H9 (cell line): Measurements from ENCODE around the gene WSB1. TPM values are rescaled to one million over a fixed set of nuclear protein-coding genes. Genes with fewer than 3 reads are reported as not detected.

Source experiments
- DNase-seq: peaks from one replicate; pipeline ENCODE4 v3.0.0-alpha.2; 2017
- H2AFZ ChIP-seq: one replicate; pipeline ENCODE4 v1.6.1; 2013; ENCODE audit warnings: mild to moderate bottlenecking, low read length, control low read depth, moderate library complexity
- H2AK5ac ChIP-seq: 2 replicates; pipeline ENCODE4 v1.6.1; 2013; ENCODE audit warnings: low read length, control low read depth, mixed read lengths; ENCODE audit not compliant: insufficient read length
- H2BK120ac ChIP-seq: one replicate; pipeline ENCODE4 v1.6.1; 2013; ENCODE audit warnings: low read depth, mild to moderate bottlenecking, low read length, control low read depth, inconsistent platforms; ENCODE audit not compliant: poor library complexity, severe bottlenecking
- H2BK12ac ChIP-seq: 2 replicates; pipeline ENCODE4 v1.6.1; 2013; ENCODE audit warnings: low read length, control low read depth, mixed read lengths, low read depth; ENCODE audit not compliant: insufficient read length
- H2BK15ac ChIP-seq: 2 replicates; pipeline ENCODE4 v1.6.1; 2013; ENCODE audit warnings: low read depth, low read length, control low read depth
- H2BK20ac ChIP-seq: one replicate; pipeline ENCODE4 v1.6.1; 2013; ENCODE audit warnings: low read depth, mild to moderate bottlenecking, low read length, control low read depth, inconsistent platforms; ENCODE audit not compliant: poor library complexity, severe bottlenecking
- H2BK5ac ChIP-seq: 2 replicates; pipeline ENCODE4 v1.6.1; 2013; ENCODE audit warnings: low read length, control low read depth, mixed read lengths; ENCODE audit not compliant: insufficient read length
- H3K14ac ChIP-seq: 2 replicates; pipeline ENCODE4 v1.6.1; 2013; ENCODE audit warnings: low read length, control low read depth; ENCODE audit not compliant: insufficient read depth
- H3K18ac ChIP-seq: 2 replicates; pipeline ENCODE4 v1.6.1; 2013; ENCODE audit warnings: low read depth, mild to moderate bottlenecking, mixed read lengths, low read length, control low read depth; ENCODE audit not compliant: insufficient read length
- H3K23ac ChIP-seq: 2 replicates; pipeline ENCODE4 v1.6.1; 2013; ENCODE audit warnings: low read length, control low read depth, mixed read lengths, low read depth; ENCODE audit not compliant: insufficient read length
- H3K23me2 ChIP-seq: 2 replicates; pipeline ENCODE4 v1.6.1; 2013; ENCODE audit warnings: low read depth, mild to moderate bottlenecking, mixed read lengths, low read length, control low read depth; ENCODE audit not compliant: insufficient read length, poor library complexity, severe bottlenecking
- H3K27ac ChIP-seq: 2 replicates; pipeline ENCODE4 v1.5.1; 2013; ENCODE audit warnings: low read length, control low read depth, mixed read lengths, low read depth; ENCODE audit not compliant: insufficient read length
- H3K27me3 ChIP-seq: 2 replicates; pipeline ENCODE4 v1.6.1; 2013; ENCODE audit warnings: low read length, control low read depth, inconsistent platforms; ENCODE audit not compliant: insufficient read depth
- H3K4ac ChIP-seq: 2 replicates; pipeline ENCODE4 v1.6.1; 2013; ENCODE audit warnings: low read depth, mild to moderate bottlenecking, control low read depth, inconsistent platforms, low read length, moderate library complexity
- H3K4me1 ChIP-seq: 2 replicates; pipeline ENCODE4 v1.6.1; 2013; ENCODE audit warnings: low read length, control low read depth, inconsistent platforms; ENCODE audit not compliant: insufficient read depth
- H3K4me2 ChIP-seq: 2 replicates; pipeline ENCODE4 v1.6.1; 2013; ENCODE audit warnings: low read length, control low read depth, mixed read lengths; ENCODE audit not compliant: insufficient read length, insufficient read depth
- H3K56ac ChIP-seq: 2 replicates; pipeline ENCODE4 v1.6.1; 2013; ENCODE audit warnings: low read depth, mild to moderate bottlenecking, mixed read lengths, low read length, control low read depth; ENCODE audit not compliant: insufficient read length
- H3K79me1 ChIP-seq: 2 replicates; pipeline ENCODE4 v1.6.1; 2013; ENCODE audit warnings: low read depth, mild to moderate bottlenecking, moderate library complexity, low read length, control low read depth, inconsistent platforms; ENCODE audit not compliant: insufficient read depth, poor library complexity, severe bottlenecking
- H3K79me2 ChIP-seq: 2 replicates; pipeline ENCODE4 v1.6.1; 2013; ENCODE audit warnings: low read length, control low read depth, inconsistent platforms; ENCODE audit not compliant: insufficient read depth
- H3K9ac ChIP-seq: 2 replicates; pipeline ENCODE4 v1.6.1; 2013; ENCODE audit warnings: low read length, control low read depth, mixed read lengths; ENCODE audit not compliant: insufficient read length; ENCODE audit errors: extremely low read depth
- H3K9me3 ChIP-seq: one replicate; pipeline ENCODE4 v1.6.1; 2013; ENCODE audit warnings: low read depth, low read length, inconsistent platforms; ENCODE audit not compliant: control insufficient read depth
- H3T11ph ChIP-seq: one replicate; pipeline ENCODE4 v1.6.1; 2013; ENCODE audit warnings: mild to moderate bottlenecking, low read length, control low read depth, inconsistent platforms
- H4K20me1 ChIP-seq: one replicate; pipeline ENCODE4 v1.6.1; 2013; ENCODE audit not compliant: control insufficient read depth, insufficient read length, insufficient read depth
- H4K5ac ChIP-seq: 2 replicates; pipeline ENCODE4 v1.6.1; 2013; ENCODE audit warnings: low read depth, mild to moderate bottlenecking, mixed read lengths, low read length, control low read depth; ENCODE audit not compliant: insufficient read length
- H4K8ac ChIP-seq: replicated peaks from 2 replicates; pipeline ENCODE4 v1.6.1; 2013; ENCODE audit warnings: low read length, control low read depth, mixed read lengths, low read depth; ENCODE audit not compliant: insufficient read length
- H4K91ac ChIP-seq: 2 replicates; pipeline ENCODE4 v1.6.1; 2013; ENCODE audit warnings: low read depth, mild to moderate bottlenecking, moderate library complexity, mixed read lengths, low read length, control low read depth; ENCODE audit not compliant: insufficient read length
- H3K27ac Mint-ChIP-seq, 3 experiments: 2 replicates in 2 of 3; 3 replicates in 1 of 3; pipeline ENCODE4 v1.8.0; 2020 to 2021; ENCODE audit warnings: mixed read lengths in 3 of 3, mild to moderate bottlenecking in 1 of 3, moderate library complexity in 1 of 3
- H3K27me3 Mint-ChIP-seq: 2 replicates; pipeline ENCODE4 v1.8.0; 2021; ENCODE audit warnings: low read depth, mild to moderate bottlenecking, moderate library complexity, mixed read lengths
- H3K36me3 Mint-ChIP-seq, 3 experiments: 2 replicates in 2 of 3; 3 replicates in 1 of 3; pipeline ENCODE4 v1.8.0; 2020 to 2021; ENCODE audit warnings: low read depth in 3 of 3, mixed read lengths in 3 of 3; ENCODE audit not compliant: insufficient read depth in 1 of 3
- H3K4me1 Mint-ChIP-seq, 2 experiments: 2 replicates each; pipeline ENCODE4 v1.8.0; 2020; ENCODE audit warnings: mixed read lengths in 2 of 2
- H3K4me3 Mint-ChIP-seq, 2 experiments: 2 replicates in 1 of 2; 3 replicates in 1 of 2; pipeline ENCODE4 v1.8.0; 2020 to 2021; ENCODE audit warnings: mild to moderate bottlenecking in 2 of 2, mixed read lengths in 2 of 2, moderate library complexity in 1 of 2
- H3K9me3 Mint-ChIP-seq, 2 experiments: 2 replicates in 1 of 2; 3 replicates in 1 of 2; pipeline ENCODE4 v1.8.0; 2020; ENCODE audit warnings: mild to moderate bottlenecking in 2 of 2, mixed read lengths in 2 of 2, moderate library complexity in 1 of 2
- WGBS: extraction: QIAGEN DNeasy Blood & Tissue Kit; methylation state at CpG from one replicate; pipeline ENCODE4 v1.1.7; 2013; ENCODE audit warnings: missing lambda C conversion rate, low lambda C conversion rate, mixed read lengths; ENCODE audit not compliant: insufficient read length; ENCODE audit errors: extremely low coverage; 5-methylcytosine and 5-hydroxymethylcytosine counted together
- total RNA-seq: library from RNA; stranded (reverse); gene quantifications from 2 replicates; pipeline ENCODE4 v1.2.1, GENCODE V29; 2021
- TF ChIP-seq, protein P1 (sequence below): fragments of 200-600 bp; sonication (generic); conservative IDR thresholded peaks from 3 replicates; pipeline ENCODE4 v1.8.0; 2021; ENCODE audit warnings: antibody characterized with exemption, mild to moderate bottlenecking

The WSB1 gene
- total RNA-seq, 1 experiment from 2014 or later = 187 TPM

DNA sequence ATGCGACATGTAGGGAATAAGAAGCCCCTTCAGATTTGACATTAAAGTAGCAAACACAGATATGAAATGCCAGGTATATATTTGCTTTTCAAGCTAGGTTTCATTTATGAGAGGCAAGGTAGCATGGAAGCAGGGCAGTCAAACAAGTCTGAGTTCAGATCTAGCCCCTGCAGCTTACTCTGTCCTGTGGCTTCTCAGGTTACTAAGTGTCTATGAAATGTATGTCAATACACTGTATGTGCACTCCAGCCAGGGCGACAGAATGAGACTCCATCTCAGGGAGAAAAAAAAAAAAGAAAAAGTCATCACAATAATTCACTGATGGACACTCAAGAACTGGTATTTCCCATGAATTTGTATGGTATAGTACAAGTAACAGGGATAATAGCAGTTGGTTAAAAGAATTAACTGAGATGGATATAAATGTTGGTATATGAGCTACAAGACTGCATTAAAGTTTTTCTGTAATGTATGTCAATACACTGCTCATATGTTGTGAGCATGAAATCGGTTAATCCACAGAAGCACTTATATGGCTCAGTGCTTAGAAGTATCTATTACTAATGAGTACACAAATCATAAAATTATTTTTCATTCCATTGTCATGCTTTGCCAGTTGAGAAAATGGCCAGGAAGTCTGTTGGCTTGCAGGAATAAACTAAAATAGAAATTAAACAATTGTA is 2.9 kb upstream of the WSB1 start:
- H3K4me2 ChIP-seq = no peak overlapping the region
- H3K23ac ChIP-seq = no peak overlapping the region
- no peak overlapping the region for H4K91ac ChIP-seq
- Mint-ChIP-seq H3K4me1 (peaks cover 15 to 19% of the 10 kb centered on the region in 2 experiments), H3K36me3 (peaks cover 2 to 16% (median 3%) of the 10 kb centered on the region in 3 experiments; a peak in 4 of 7 replicates), H3K9me3 (no peaks in the 10 kb centered on the region), H3K27me3 (no peaks in the 10 kb centered on the region), H3K27ac (no peak overlapping the region), H3K4me3 (no peak overlapping the region; a peak in 1 of 5 replicates)
- peaks cover 2% of the 10 kb centered on the region for H3K23me2 ChIP-seq
- no peak overlapping the region for H3K56ac ChIP-seq
- H3K4me1 ChIP-seq = no peaks in the 10 kb centered on the region; the same call in 1 of the 2 replicates
- H2AFZ ChIP-seq = no peak overlapping the region
- peaks cover 11% of the 10 kb centered on the region; the same call in 1 of the 2 replicates for H3K79me2 ChIP-seq
- no peaks in the 10 kb centered on the region for H3K9me3 ChIP-seq
- H3K14ac ChIP-seq = no peak overlapping the region
- no peak overlapping the region for H2AK5ac ChIP-seq
- H2BK15ac ChIP-seq = no peak overlapping the region
- no peak overlapping the region for H3K18ac ChIP-seq
- H2BK20ac ChIP-seq = no peak overlapping the region
- H3K9ac ChIP-seq = no peak overlapping the region
- H3T11ph ChIP-seq = no peak overlapping the region
- WGBS = no CpG with 5 or more reads among the region's 3 CpGs
- no peak overlapping the region for H3K4ac ChIP-seq
- DNase-seq = no peak
- no peaks in the 10 kb centered on the region for H4K20me1 ChIP-seq
- no peak overlapping the region for H2BK5ac ChIP-seq
- H4K8ac ChIP-seq = no peak overlapping the region
- H3K27me3 ChIP-seq = no peaks in the 10 kb centered on the region
- TF ChIP-seq, protein P1, sequence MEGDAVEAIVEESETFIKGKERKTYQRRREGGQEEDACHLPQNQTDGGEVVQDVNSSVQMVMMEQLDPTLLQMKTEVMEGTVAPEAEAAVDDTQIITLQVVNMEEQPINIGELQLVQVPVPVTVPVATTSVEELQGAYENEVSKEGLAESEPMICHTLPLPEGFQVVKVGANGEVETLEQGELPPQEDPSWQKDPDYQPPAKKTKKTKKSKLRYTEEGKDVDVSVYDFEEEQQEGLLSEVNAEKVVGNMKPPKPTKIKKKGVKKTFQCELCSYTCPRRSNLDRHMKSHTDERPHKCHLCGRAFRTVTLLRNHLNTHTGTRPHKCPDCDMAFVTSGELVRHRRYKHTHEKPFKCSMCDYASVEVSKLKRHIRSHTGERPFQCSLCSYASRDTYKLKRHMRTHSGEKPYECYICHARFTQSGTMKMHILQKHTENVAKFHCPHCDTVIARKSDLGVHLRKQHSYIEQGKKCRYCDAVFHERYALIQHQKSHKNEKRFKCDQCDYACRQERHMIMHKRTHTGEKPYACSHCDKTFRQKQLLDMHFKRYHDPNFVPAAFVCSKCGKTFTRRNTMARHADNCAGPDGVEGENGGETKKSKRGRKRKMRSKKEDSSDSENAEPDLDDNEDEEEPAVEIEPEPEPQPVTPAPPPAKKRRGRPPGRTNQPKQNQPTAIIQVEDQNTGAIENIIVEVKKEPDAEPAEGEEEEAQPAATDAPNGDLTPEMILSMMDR = no peak
- no peak overlapping the region for H3K27ac ChIP-seq
- no peak overlapping the region for H2BK12ac ChIP-seq
- H4K5ac ChIP-seq = no peak overlapping the region
- no peaks in the 10 kb centered on the region for H3K79me1 ChIP-seq
- no peak overlapping the region for H2BK120ac ChIP-seq
